ENCODE results near the gene MNAT1.
"Not testable (repeated sequence)": the region's sequence is repeated elsewhere in the genome, so short reads cannot be mapped to it uniquely, and the experiment has no call there.

The MNAT1 gene

DNA sequence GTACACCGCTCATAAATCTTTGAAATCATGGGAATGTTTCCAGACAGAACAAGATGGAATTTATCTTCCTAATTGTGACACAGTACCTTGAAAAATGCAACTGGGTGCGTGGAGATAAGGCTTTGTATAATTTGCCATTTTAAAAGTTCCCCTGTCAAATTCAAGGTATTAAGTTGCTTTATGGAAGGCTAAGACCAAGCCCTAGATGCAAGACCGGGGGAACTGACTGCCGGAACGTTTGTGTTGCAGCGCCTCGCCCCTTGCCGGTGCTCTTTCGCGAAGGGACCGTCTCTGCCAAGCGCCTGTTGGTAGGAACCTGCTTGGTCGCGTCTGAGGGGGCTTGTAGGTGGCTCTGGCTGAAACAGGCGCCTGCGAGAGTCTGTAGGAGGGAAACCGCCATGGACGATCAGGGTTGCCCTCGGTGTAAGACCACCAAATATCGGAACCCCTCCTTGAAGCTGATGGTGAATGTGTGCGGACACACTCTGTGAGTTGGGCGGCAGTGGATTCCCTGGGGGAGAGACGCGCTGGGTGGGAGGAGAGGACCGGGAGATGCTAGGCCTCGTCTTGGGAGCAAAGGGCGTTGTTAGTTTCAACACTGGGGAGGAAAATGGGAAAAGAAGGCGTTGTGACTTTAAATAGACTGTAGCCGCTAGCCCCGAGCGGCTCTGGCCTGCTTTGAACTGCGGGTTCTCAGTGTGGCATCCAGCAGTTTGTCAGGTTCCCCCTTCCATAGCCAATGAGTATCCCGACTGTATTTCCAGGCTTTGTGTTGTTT is at the start of gene MNAT1:
MNAT1 (plus strand) TSS at position 297 of the 778 bp plus-strand sequence; CDS start at position 399, 102 bp downstream.
- peak; percentile 63 for DNase-seq (ENCODE audit: low spot score)

DNA sequence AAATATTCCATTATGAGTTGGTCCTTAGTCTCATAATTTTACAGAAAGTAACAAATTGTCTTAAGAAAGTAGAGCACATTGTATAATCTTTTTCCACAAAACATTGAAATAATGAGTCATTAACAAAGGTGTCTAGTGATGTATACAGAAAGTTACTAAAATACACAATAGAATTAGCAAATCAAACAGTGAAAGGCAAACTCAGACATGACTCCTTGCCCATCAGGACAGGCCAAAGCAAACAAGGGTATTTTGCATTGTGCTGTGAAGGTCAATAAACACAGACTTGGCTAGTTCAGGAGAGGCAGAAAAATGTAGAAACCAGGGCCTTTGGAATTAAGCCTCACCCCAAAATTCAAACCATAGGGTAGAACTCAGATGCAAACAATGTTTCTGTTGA is 47.7 kb upstream of the MNAT1 start:
- DNase-seq (ENCODE audit: low spot score), result no peak

DNA sequence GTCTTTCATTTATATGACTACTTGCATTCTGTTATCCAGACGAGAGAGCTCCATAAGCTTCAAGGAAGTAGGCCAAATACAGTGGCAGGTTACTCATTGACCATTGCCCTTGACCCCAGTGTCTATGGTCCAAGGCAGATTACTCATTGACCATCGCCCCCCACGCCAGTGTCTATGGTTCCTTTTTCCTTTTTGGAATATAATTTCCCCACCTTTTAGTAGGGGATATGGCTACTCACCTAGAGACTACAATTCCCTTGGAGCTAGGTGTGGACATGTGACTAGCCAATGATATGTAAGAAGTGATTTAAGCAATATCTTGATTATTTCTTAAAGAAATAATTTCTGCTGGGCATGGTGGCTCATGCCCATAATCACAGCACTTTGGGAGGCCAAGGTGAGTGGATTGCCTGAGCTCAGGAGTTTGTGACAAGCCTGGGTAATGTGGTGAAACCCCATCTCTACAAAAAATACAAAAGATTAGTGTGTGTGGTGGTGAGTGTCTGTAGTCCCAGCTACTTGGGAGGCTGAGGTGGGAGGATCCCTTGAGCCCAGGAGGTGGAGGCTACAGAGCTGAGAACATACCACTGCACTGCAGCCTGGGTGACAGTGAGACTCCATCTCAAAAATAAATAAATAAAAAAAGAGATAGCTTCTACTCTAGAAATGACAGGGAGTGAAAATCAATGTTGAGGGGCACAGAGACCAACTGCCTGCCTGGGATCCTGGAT is 43.0 kb upstream of the MNAT1 start:
- no peak for DNase-seq (ENCODE audit: low spot score)

DNA sequence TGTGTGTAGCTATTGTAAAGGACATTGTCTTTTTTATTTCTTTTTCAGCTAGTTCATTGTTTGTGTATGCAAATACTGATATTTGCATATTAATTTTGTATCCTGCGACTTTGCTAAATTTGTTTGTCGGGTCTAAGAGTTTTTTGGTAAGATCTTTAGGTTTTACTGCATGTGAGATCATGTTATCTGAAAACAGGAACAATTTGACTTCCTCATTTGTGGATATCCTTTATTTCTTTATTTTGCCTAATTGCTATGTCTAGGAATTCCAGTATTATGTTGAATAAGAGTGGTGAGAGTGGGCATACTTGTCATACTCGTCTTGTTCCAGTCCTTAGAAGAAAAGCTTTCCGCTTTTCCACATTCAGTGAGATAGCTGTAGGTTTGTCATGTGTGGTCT is 39.2 kb upstream of the MNAT1 start:
- DNase-seq (ENCODE audit: low spot score), result no peak

DNA sequence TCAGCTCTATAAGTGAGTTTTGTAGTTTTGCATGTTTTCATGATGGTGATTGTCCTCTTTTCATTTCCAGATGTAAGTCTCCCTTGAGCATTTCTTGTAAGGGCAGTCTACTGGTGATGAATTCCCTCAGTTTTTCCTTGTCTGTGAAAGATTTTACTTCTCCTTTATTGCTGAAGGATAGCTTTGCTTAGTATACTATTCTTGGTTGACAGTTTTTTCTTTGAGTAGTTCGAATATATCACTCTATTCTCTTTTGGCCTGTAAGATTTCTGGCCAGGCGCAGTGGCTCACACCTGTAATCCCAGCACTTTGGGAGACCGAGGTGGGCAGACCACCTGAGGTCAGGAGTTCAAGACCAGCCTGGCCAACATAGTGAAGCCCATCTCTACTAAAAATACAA is 34.0 kb upstream of the MNAT1 start:
- no peak for DNase-seq (ENCODE audit: low spot score)

DNA sequence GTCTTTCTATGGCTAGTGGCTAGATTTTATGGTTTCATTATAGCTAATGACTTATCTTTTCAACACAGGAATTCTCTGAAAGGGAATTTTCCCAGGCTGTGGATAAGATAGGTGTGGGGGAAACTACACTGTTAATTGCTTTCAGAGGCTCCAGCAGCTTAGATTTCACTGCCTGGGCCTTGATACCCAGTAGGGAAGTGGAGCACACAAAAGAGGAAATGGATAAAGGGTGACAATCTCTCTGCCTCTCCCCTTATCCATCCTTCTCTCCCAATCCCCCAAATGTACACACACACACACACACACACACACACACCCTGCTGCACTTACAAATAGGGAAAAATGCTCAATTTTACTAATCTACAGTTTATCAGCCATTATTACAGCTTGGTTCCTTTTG is 29.5 kb upstream of the MNAT1 start:
- no peak for DNase-seq (ENCODE audit: low spot score)

DNA sequence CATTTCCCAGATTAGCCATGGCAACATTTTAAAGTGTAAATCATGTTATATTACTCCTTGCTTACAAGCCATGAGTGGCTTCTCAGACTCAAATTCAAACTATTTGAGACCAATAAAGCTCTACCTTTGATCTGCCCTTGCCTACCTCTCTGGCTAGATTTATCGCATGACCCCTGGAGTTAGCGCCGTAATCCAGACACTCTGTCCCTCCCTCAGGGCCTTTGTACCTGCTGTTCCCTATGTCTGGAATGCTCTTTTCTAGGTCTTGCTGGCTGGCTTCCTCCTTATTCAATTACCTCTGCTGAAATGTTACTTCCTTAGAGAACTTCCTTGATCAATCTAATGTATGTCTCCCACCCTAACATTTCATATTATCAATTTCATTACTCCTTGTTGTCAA is 26.7 kb upstream of the MNAT1 start:
- no peak for DNase-seq (ENCODE audit: low spot score)

DNA sequence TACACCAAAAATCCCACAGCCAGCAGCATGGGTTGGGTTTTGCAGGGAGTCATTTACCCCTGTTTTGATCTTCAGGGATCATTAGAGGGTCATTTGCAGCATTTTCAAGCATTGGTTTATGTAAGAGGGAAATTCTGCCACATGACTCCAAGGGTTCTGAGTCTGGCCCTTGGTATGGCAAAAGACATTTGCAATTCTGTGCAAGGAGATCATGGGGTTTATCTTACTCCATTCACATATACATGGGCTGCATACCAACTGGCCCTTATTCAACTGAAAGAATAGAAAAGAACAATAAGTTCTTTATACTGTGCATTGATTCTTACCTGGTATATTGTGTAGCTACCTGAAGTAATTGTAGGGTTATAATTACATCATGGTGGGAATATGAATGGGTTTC is 24.1 kb upstream of the MNAT1 start:
- DNase-seq (ENCODE audit: low spot score), result no peak

DNA sequence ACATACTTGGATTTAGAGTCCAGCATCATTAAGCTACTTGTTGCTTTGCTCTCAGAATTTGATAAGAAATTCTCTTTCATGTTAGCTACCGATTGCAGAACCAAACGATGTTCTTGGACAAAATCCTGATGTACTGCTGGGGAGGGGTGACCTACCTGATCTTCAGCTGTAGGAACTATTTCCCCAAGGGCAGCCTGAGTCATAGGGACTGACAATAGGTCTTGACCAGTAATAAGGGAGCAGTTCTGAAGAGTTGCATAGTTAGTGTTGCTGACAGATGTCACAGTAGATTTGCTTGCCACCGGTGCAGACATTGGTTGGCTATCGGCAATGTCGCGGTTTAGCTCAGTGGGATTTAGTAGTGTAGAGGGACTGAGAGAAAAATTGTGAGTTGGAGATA is 21.0 kb upstream of the MNAT1 start:
- no peak for DNase-seq (ENCODE audit: low spot score)

DNA sequence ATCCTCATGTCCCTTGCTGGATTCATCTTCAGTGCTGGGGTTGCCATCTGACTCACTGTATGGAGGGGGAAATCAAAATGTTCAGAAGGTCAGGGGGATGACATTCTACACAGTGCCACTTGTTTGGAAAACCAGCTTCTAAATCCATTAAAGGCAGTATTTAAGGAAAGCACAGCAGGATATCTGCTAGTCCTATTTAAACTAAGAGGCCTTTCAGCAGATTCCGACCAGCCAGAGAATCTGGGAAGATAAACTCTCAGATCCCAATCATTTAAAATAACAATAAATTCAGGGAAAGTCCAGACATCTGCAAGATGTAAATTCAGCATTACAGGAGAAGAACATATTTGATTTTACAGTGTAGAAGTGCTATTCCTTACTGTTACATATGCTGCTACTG is 14.2 kb upstream of the MNAT1 start:
- DNase-seq (ENCODE audit: low spot score), result no peak

DNA sequence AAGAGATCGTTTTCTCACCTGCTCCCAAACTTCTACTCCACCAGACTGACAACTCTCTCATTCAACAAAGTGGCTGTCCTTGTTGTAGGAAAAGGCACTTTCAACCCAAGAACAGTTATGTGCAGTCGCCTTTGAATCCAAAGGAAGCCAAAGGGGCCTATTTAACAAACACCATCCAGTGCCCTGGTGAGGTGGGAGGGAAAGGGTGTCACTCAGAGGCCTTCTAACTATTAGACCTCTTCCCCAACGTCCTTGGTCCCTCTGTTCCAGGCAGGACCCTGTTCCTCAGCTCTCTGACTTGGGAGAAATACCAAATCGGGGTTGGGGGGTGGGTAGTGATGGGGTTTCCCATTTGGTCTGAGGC is 13.6 kb upstream of the MNAT1 start:
- no peak for DNase-seq (ENCODE audit: low spot score)

DNA sequence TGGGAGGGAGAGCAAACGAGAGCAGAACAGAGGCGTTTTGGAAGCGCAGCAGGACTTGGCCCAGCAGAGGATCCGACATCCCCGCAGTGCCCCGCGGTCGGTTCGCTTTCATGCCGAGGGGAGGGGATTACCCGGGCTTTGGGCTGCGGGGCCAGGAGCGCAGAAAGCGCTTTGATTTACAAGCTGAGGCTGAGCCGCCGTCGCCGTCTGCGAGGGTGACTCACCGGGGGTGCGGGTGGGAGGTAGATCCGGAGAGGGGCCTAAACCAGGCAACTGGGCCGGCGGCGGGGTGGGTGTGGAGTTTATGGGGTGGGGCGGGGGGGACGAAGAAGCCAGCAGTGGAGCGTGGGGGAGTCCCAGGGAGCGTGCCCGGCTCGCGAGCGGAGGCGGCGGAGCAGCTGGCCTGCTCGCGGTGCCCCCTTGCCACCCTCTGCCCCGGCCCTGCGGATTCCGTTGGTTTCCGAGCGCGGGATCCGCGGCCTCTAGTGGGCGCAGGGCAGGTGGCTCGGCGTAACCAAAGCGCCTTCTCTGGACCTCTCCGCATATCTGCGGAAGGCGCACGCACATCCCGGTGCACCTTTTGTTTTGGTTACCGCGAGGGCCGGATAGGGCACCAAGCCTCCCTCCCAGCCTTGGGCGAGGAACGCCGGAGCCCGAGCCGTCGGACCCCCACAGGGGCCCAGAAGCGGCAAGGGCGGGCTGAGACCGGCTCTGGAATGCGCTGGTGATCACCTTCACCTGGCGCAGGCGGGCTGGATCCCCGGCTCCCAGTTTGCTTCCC is 13.0 kb upstream of the MNAT1 start:
- DNase-seq (ENCODE audit: low spot score), result no peak

DNA sequence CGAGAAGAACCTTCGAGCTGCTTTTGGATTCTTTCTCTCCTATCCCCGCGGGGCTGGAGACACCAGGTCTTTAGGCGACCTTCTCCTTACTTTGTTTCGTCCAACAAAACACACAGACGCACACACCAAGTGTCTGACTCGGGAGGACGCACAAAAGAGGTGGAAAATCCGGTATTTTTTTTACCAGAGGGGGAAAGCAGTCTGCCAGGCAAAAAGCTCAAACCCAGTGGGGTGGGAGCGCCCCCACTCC is 12.5 kb upstream of the MNAT1 start:
- no peak for DNase-seq (ENCODE audit: low spot score)

DNA sequence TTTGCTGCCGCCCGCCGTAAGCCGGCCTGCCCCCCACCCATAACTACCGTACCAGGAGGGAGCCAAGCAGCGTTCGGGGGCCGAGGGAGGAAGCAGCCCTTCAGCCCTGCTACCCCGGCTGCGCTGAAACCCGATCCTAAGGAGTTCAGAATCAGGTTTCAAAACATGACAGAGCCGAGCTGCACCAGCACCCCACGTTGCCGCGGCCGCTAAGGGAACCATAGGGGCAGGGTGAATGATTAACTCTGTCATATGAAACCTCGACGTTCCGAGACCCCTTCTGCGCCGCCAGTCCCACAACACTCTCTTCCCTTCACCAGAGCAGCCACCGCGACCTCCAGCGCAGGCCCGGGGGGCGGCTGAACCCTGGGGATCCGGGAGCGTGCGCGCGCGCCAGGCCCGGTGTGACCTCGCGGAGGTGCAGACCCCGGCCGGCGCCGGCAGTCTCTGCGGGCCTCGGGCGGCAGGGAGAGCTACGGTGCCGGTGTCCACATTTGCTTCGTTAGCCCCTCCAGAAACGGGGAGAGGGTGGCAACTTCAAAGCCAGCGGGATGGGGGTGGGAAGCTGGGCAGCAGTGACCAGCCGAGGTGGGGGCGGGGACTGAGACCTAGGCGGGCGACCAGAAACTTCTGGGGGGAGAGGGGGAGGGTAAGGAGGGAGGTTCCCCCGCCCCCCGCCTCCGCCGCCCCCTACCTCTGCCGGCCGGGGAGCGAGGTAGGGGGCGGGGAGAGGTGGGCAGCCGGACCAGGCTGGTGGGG is 12.0 kb upstream of the MNAT1 start:
- DNase-seq (ENCODE audit: low spot score), result no peak

DNA sequence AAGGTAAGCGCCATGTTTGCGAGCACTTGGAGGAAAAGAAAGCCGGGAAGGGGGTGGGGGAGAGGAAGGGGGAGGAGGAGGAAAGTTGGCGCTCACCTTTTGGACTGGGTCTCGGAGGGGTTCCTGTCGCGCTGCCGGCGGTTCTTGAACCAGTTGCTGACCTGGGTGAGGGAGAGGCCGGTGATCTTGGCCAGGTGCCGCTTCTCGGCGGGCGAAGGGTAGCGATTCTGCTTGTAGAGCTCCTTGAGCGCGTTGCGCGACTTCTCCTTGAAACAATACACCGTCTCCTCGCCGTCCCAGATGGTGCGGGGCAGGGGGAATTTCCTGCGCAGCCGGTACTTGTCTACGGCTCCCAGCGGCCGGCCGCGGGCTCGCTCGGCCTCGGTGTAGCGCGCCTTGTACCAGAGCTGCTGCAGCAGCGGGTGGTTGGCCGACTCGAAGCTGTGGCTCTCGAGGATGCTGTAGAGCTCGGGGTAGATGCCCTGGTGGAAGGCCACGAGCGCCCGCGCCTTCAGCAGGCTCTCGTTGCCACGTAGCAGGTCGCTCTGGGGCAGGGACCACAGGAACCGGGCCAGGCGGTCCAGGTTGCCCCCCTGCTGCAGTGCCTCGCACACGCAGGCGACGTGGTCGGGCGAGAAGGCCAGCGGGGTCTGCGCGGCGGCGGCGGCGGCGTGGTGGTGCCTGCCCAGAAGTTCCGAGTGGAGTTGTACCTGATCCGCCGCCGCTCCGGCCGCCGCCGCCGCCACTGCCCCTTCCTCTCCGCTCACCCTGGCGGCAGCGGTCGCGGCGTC is 11.2 kb upstream of the MNAT1 start:
- no peak for DNase-seq (ENCODE audit: low spot score)

DNA sequence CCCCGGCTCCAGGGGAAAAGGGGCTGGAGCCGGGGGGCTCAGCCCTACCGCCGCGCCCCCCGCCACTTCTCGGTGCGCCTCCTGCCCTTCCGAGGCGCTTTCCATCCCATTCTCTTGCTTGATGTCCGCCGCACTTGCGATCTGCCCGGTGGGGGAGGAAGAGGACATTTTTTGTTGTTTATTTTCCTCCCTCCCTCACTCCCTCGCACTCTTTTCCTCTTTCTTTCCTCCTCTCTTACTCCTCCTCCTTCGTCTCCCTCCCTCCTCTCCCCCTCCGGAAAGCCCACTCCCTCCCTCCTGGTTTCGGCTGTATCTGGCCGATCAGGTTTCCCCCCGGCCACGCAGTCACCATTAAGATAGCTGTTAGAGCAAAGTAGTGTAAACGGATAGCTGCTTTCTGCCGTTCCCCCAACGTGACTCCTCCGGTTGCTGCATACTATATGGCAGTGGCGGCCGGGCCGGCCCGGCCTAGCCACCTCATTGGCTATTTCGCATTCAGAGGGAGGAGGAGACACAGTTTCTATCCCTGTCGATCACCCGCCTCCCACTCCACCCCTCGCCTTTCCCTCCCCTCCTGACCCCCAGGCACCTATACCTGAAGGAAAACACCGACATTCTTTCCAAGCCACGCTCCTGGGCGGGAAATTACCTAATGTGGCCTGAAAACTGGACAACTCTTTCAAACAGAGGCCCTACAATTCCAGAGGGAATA is 10.5 kb upstream of the MNAT1 start, which contains the start of gene SIX4:
SIX4 (minus strand) TSS at position 445 of the 712 bp plus-strand sequence; CDS start at position 168, 277 bp downstream.
- DNase-seq (ENCODE audit: low spot score), result no peak

DNA sequence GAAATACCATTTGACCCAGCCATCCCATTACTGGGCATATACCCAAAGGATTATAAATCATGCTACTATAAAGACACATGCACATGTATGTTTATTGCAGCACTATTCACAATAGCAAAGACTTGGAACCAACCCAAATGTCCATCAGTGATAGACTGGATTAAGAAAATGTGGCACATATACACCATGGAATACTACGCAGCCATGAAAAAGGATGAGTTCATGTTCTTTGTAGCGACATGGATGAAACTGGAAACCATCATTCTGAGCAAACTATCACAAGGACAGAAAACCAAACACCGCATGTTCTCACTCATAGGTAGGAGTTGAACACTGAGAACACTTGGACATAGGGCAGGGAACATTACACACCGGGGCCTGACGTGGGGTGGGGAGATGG is 3.3 kb upstream of the MNAT1 start:
- DNase-seq (ENCODE audit: low spot score), result not testable (repeated sequence)

DNA sequence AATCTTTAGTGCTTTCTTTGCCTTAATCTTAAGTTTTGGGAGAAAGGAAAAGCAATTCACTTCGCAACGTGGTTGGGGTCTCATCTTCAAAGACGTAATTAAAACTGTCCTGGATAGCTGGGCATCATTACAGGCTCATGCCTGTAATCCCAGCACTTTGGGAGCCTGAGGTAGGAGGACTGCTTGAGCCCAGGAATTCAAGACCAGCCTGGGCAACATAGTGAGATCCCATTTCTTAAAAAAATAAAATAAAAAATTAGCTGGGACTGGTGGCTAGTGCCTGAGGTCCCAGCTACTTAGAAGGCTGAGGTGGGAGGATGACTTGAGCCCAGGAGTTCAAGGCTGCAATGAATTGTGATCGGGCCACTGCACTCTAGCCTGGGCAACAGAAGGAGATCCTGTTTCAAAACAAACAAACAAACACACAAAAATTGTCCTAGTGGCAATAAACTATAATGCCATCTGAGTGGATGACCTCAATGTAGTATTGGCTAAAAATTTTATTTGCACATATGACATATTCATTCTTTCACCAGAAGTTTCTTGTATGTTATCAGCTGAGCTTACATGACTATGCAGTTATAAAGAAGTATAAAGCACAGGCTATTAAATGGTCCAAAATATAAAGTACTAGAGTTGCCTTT is 1.6 kb upstream of the MNAT1 start:
- DNase-seq (ENCODE audit: low spot score), result no peak

DNA sequence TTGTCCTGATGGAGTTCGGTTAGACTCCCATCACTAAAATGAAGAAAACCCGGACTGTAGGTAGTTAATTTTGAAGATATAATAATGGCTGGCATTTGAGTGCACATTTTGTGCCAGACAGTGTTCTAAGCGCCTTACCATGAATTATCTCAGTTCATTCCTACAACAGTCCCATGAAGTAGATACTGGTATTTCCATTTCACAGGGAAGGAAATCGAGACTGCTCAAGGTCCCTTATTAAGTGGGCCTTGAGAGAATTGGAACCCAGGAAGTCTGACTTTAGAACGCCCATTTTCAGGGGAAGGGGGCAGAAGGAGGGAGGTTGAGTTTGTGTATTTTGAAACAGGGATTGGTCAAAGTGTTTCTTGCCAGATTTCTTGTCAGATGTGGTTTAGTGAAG is 855 bp downstream of the MNAT1 start:
- no peak for DNase-seq (ENCODE audit: low spot score)

DNA sequence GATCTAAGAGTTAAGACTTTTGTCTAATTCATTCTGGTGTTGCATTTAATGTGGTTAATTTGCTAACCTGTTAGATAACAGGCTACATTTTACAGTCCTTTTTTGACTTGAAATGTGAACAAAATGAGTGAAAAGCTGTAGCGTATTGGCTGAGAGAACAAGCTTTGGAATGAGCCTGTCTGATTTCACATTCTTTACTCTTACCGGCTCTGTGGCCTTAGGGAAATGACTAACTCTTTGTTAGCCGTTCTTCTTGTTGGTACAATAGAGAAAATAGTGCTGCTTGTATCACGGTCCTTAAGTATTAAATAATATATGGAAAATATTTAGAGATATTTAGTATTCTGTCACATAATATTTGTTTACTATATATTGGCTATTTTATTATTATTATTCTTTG is 1.9 kb downstream of the MNAT1 start:
- DNase-seq (ENCODE audit: low spot score), result no peak

Data from CD4-positive, alpha-beta T cell treated with Interleukin-6 at 100 ng/mL for 8 hours (primary cell).